Measurements from ENCODE around the gene AKAP17A.

DNA sequence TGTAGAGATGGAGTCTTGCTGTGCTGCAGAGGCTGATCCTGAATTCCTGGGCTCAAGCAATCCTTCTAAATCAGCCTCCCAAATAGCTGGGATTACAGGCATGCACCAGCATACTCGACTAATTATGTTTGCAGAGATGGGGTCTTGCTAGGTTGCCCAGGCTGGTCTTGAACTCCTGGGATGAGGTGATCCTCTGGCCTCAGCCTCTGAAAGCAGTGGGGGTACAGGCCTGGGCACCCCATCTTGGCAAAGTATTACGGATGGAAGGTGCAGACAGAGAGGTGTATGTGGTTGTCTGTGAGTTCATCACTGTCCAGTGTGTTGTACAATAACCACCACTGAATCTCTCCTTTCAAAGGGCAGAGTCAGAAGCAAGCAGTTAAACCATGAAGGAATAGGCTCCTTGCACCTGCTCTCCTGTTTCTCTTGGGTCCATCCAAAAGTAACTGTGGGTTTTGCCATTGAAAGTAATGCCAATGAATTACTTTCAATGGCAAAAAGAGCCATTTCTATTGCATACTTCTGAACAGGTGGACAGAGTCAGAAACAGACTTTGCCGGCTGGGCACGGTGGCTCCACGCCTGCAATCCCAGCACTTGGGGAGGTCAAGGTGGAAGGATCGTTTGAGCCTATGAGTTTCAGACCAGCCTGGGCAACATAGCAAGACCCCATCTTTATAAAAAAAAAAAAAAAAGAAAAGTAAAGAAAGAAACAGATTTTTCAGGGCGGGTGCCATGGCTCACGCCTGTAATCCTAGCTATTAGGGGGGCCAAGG is 7.0 kb upstream of the AKAP17A start:
- no peak for TF ChIP-seq LEF1 (IDR thresholded peaks at IDR 0.05; ENCODE audit: borderline replicate concordance)
- no peak for TF ChIP-seq CTBP1 (IDR thresholded peaks at IDR 0.05; ENCODE audit: borderline replicate concordance)
- TF ChIP-seq FOXA1 (IDR thresholded peaks at IDR 0.05) = no peak
- no peak for TF ChIP-seq NFRKB (IDR thresholded peaks at IDR 0.05)
- no peak for TF ChIP-seq ARNT (IDR thresholded peaks at IDR 0.05)
- TF ChIP-seq SUZ12 (IDR thresholded peaks at IDR 0.05) = no peak
- no peak for TF ChIP-seq FOXM1 (IDR thresholded peaks at IDR 0.05; ENCODE audit: borderline replicate concordance)
- TF ChIP-seq L3MBTL2 (conservative IDR thresholded peaks at IDR 0.05) = no peak
- no peak for TF ChIP-seq SP1 (IDR thresholded peaks at IDR 0.05)
- TF ChIP-seq FOXK2 (IDR thresholded peaks at IDR 0.05) = no peak
